Left lung (tissue), 10 donors: ENCODE data around the gene SLC45A1. TPM values are rescaled to one million over a fixed set of nuclear protein-coding genes. Genes with fewer than 3 reads are reported as not detected.
A peak's percentile ranks its signal among the peaks of the same experiment; 100 is the strongest.

Source experiments
- ATAC-seq: fragments of 200-7000 bp; cut with Tn5 transposase; one replicate; pipeline ENCODE4 v1.9.1; 2020; ENCODE audit warnings: moderate library complexity
- DNase-seq, 4 donors: peaks; one replicate each; pipeline ENCODE4 v3.0.0-alpha.2; 2013 to 2020
- H3K27ac ChIP-seq, 2 donors: fragments of 200-600 bp; sonication (generic) in 1 of 2; one replicate each; pipeline versions ENCODE4 v1.5.0 to v1.8.0; 2020 to 2021
- H3K27me3 ChIP-seq, 2 donors: fragments of 200-600 bp; sonication (generic) in 1 of 2; one replicate each; pipeline versions ENCODE4 v1.5.0 to v1.8.0; 2020 to 2021
- H3K36me3 ChIP-seq, 2 donors: fragments of 200-600 bp; sonication (generic) in 1 of 2; one replicate each; pipeline versions ENCODE4 v1.5.0 to v1.8.0; 2020 to 2021
- H3K4me1 ChIP-seq, 2 donors: fragments of 200-600 bp; one replicate each; pipeline ENCODE4 v1.8.0; 2021
- H3K4me3 ChIP-seq, 2 donors: fragments of 200-600 bp; sonication (generic) in 1 of 2; one replicate each; pipeline versions ENCODE4 v1.5.0 to v1.8.0; 2020 to 2021; ENCODE audit warnings: mild to moderate bottlenecking in 1 of 2
- H3K9me3 ChIP-seq, 2 donors: fragments of 200-600 bp; sonication (generic) in 1 of 2; one replicate each; pipeline versions ENCODE4 v1.5.0 to v1.8.0; 2020 to 2021
- intact Hi-C, 2 donors: fragments of 100-400 bp; cut with DNase I; formaldehyde crosslinking; loops; one replicate each; pipeline versions ENCODE4 v1.11.2 to v1.14.2; 2022
- polyA plus RNA-seq, 6 donors: library from polyadenylated mRNA; unstranded; fragments of 120-200 nt; gene quantifications; one replicate each; pipeline ENCODE4 v1.2.1, GENCODE V29; 2013; ENCODE audit not compliant: insufficient read length in 6 of 6
- total RNA-seq, 2 donors: library from RNA; stranded (reverse); fragmentation: NEBNext Ultra II Directional; extraction: Animal tissue kit (Norgen Biotek cat#: 25700); gene quantifications; one replicate each; pipeline ENCODE4 v1.2.1, GENCODE V29; 2021
- TF ChIP-seq, protein P1 (sequence below), 2 donors: fragments of 200-600 bp; sonication (generic) in 1 of 2; IDR thresholded peaks; one replicate each; pipeline versions ENCODE4 v1.5.0 to v1.8.0; 2021; ENCODE audit warnings: antibody characterized with exemption in 2 of 2
- donor health status: DM: no; HTN: yes; CAD: no.
- donor health status: DM: no; HTN: no; CAD: no.

The SLC45A1 gene
- total and polyA plus RNA-seq, 8 donors: 0.51 to 1.4 (median 0.80) TPM

DNA sequence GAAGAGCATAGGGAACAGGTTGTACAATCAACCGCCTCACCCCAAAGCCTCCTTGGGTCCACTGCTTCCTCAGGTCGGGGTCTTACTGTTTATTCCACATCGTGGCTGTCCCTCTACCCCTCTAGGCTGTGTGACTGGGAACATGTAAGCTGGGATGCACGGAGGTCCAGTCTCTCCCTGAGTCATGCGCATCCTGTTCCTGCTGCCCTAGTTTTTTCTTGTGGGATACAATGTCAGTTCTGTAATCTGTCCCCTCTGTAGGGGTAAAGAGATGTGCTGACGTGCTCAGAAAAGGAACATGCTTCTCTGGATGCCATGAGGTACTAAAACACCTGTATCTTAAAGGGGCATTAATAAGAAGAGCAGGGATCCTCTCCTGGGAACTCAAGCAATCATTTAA is 66.2 kb downstream of the SLC45A1 start:
- intact Hi-C loops: no loop called here
- TF ChIP-seq, protein P1, sequence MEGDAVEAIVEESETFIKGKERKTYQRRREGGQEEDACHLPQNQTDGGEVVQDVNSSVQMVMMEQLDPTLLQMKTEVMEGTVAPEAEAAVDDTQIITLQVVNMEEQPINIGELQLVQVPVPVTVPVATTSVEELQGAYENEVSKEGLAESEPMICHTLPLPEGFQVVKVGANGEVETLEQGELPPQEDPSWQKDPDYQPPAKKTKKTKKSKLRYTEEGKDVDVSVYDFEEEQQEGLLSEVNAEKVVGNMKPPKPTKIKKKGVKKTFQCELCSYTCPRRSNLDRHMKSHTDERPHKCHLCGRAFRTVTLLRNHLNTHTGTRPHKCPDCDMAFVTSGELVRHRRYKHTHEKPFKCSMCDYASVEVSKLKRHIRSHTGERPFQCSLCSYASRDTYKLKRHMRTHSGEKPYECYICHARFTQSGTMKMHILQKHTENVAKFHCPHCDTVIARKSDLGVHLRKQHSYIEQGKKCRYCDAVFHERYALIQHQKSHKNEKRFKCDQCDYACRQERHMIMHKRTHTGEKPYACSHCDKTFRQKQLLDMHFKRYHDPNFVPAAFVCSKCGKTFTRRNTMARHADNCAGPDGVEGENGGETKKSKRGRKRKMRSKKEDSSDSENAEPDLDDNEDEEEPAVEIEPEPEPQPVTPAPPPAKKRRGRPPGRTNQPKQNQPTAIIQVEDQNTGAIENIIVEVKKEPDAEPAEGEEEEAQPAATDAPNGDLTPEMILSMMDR (IDR thresholded peaks at IDR 0.05): no peak
- DNase-seq (no peak), ATAC-seq (no peak)
- H3K4me3 ChIP-seq: no peak overlapping the region
- H3K9me3 ChIP-seq: no peaks in the 10 kb centered on the region
- H3K27ac ChIP-seq: peak overlapping the region in 1 of 2 donors; percentile 64
- no peaks in the 10 kb centered on the region for H3K27me3 ChIP-seq
- peaks cover 17 to 80% of the 10 kb centered on the region in 2 donors for H3K4me1 ChIP-seq
- peaks cover 0 to 2% of the 10 kb centered on the region in 2 donors for H3K36me3 ChIP-seq

DNA sequence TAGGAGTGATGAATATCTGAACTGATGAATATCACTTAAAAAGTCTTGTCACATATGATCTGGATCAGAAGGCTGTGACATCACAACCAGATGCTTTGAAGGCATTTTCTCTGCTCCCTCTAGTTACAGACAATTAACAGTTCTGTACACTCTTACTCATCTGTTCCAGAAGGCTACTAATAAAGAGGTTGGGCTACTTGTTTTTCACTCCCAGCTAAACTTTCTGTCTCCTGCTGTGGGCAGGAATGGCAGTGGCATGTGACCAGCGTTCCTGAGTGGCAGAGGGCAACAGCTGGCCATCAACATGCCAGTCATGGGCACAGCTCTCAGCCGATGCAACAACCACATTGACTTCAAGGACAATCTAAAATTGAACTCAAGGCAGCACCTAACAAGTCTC is 66.7 kb downstream of the SLC45A1 start:
- Histone ChIP-seq H3K36me3 (peaks cover 0 to 7% of the 10 kb centered on the region in 2 donors), H3K4me1 (peaks cover 16 to 75% of the 10 kb centered on the region in 2 donors), H3K4me3 (no peak overlapping the region), H3K9me3 (no peaks in the 10 kb centered on the region), H3K27me3 (no peaks in the 10 kb centered on the region), H3K27ac (peak overlapping the region in 1 of 2 donors; percentile 10)
- TF ChIP-seq, protein P1 (IDR thresholded peaks at IDR 0.05): no peak
- intact Hi-C loops: no loop called here
- DNase-seq (no peak), ATAC-seq (no peak)

GRCh38 chr1:8386247-8386646 is 68.3 kb downstream of the SLC45A1 start:
- TF ChIP-seq, protein P1 (IDR thresholded peaks at IDR 0.05): no peak
- DNase-seq: no peak
- Histone ChIP-seq H3K27ac (no peak overlapping the region), H3K27me3 (no peaks in the 10 kb centered on the region), H3K4me1 (peaks cover 16 to 69% of the 10 kb centered on the region in 2 donors), H3K36me3 (peaks cover 0 to 9% of the 10 kb centered on the region in 2 donors), H3K4me3 (no peak overlapping the region), H3K9me3 (no peaks in the 10 kb centered on the region)
- intact Hi-C loops: no loop called here
- no peak for ATAC-seq

DNA sequence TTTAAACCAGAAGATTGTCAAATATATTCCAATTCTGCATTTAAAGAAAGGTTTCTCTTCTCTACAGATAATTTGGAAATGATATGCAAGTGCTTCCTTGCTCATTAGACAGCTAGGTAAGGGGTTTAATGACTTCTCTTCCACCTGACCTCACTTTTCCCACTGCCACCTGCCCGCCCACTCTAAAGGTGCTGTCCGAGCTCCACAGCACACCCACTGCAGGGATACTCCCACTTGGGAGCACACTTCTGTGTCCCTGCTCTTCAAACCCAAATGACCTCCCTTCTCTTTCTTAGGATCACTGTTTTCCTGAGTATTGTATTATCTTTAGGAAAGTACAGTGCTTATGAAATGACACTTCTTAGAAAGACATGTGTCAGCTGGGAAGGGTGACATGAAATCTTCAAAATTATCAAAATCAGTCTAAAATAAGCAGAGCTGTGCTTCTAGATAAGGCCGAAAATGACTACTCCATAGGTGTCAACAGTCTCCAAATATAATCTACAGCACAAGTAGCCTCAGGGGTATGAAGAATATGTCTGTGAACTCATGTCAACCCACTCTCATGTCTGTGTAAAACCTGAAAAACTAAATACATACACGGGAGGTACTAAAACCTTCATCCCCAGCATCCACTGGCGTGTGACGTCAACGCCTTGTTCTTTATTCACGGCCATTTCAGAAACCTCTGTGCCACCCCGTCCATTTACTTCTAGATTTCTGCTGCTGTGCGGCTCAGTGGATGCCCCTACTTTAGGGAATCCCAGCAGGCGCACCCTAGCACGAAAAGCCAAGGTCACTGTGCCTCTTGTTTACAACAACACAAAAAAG is 71.0 kb downstream of the SLC45A1 start:
- no peak for ATAC-seq
- Histone ChIP-seq H3K27me3 (no peaks in the 10 kb centered on the region), H3K36me3 (peaks cover 0 to 13% of the 10 kb centered on the region in 2 donors), H3K27ac (no peak overlapping the region), H3K4me1 (peaks cover 0 to 49% of the 10 kb centered on the region in 2 donors), H3K4me3 (no peak overlapping the region), H3K9me3 (no peaks in the 10 kb centered on the region)
- intact Hi-C loops: no loop called here
- DNase-seq: no peak
- TF ChIP-seq, protein P1 (IDR thresholded peaks at IDR 0.05): no peak

DNA sequence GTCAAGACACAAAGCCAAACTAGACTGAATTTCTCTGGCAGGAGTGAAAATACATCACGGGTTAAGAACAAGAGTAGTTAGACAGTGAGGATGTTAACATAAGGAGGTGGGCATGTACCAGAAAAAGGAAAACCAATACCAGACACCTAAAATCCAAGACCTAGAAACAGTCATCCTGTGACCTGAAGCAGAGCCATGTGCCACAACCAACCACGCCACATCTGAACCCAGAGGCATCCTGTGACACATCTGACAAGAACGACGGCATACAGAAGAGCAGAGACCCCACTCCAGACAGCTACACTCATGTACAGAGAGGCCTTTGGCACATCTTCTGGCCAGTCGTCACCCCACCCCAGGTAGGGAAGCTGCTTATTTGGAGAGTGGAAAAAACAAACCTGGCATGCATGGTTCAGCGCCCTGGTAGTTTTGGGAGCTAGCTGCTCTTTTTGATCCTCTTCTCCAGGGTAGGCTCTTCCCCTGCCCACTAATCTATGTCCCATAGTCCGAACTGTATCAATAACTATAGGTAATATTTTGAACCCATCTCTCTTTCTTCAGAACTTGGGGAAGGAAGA is 72.1 kb downstream of the SLC45A1 start:
- intact Hi-C loops: no loop called here
- ATAC-seq (no peak), DNase-seq (no peak)
- Histone ChIP-seq H3K9me3 (no peaks in the 10 kb centered on the region), H3K4me3 (no peak overlapping the region), H3K4me1 (peaks cover 0 to 48% of the 10 kb centered on the region in 2 donors), H3K27ac (no peak overlapping the region), H3K27me3 (no peaks in the 10 kb centered on the region), H3K36me3 (peaks cover 0 to 13% of the 10 kb centered on the region in 2 donors)
- TF ChIP-seq, protein P1 (IDR thresholded peaks at IDR 0.05): no peak
